Left ventricle myocardium inferior (tissue), 1 donor: ENCODE results near the gene APP. TPM values are rescaled to one million over a fixed set of nuclear protein-coding genes. Genes with fewer than 3 reads are reported as not detected.

Source experiments
- DNase-seq: peaks from one replicate; pipeline ENCODE4 v3.0.0-alpha.2; 2020
- H3K27ac ChIP-seq: fragments of 200-600 bp; replicated peaks from 2 replicates; pipeline ENCODE4 v1.8.0; 2021
- H3K27me3 ChIP-seq: fragments of 200-600 bp; 2 replicates; pipeline ENCODE4 v1.8.0; 2021; ENCODE audit warnings: low read depth
- H3K36me3 ChIP-seq: fragments of 200-600 bp; 2 replicates; pipeline ENCODE4 v1.8.0; 2021
- H3K4me1 ChIP-seq: fragments of 200-600 bp; 2 replicates; pipeline ENCODE4 v1.8.0; 2021
- H3K4me3 ChIP-seq: fragments of 200-600 bp; 2 replicates; pipeline ENCODE4 v1.8.0; 2021; ENCODE audit warnings: mild to moderate bottlenecking, moderate library complexity
- H3K9me3 ChIP-seq: fragments of 200-600 bp; replicated peaks from 2 replicates; pipeline ENCODE4 v1.8.0; 2021
- CTCF ChIP-seq: fragments of 200-600 bp; IDR thresholded peaks from 2 replicates; pipeline ENCODE4 v1.8.0; 2021; ENCODE audit warnings: antibody characterized with exemption, mild to moderate bottlenecking, borderline replicate concordance
- intact Hi-C: fragments of 100-400 bp; cut with micrococcal nuclease; formaldehyde crosslinking; loops from one replicate; pipeline ENCODE4 v1.11.0; 2022
- total RNA-seq: library from RNA; stranded (reverse); fragmentation: NEBNext Ultra II Directional; extraction: Animal tissue kit (Norgen Biotek cat#: 25700); gene quantifications from one replicate; pipeline ENCODE4 v1.2.1, GENCODE V29; 2021
- donor health status: DM: no; HTN: yes; CAD: no; lungs with severe emphysema.

The APP gene
- total RNA-seq, 1 donor from 2014 or later = 332 TPM

DNA sequence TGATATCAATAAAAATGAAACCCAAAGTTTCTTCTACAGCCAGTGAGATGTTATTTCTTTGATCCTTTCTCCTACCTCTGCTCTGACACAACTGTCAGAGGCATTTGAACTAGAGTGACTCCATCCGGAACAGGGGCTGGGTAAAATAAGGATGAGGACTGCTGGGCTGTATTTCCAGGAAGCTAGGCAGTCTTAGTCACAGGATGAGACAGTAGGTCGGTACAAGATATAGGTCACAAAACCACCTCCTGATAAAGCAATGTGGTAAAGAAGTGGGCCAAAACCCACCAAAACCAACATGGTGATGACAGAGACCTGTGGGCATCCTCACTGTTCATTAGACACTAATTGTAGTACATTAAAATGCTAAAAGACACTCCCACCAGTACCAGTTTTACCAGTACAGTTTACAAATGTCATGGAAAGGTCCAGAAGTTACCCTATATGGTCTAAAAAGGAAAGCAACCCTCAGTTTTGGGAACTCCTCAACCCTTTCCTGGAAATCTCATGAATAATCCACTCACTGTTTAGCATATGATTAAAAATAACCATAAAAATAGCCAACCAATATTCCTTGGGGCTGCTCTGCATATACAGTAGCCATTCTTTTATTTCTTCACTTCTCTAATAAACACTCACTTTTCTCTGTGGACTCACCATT lies 339.1 kb downstream of the APP start:
- intact Hi-C loops = no loop called here
- Histone ChIP-seq H3K27me3 (no peaks in the 10 kb centered on the region), H3K9me3 (peaks cover 23% of the 10 kb centered on the region), H3K4me3 (no peak overlapping the region), H3K4me1 (no peaks in the 10 kb centered on the region), H3K36me3 (no peaks in the 10 kb centered on the region), H3K27ac (no peak overlapping the region)
- DNase-seq = no peak
- no peak for TF ChIP-seq CTCF
